Measurements from ENCODE around the gene SYT11. TPM values are rescaled to one million over a fixed set of nuclear protein-coding genes. Genes with fewer than 3 reads are reported as not detected.
A peak's percentile ranks its signal among the peaks of the same experiment; 100 is the strongest.

SYT11 gene
- total and polyA plus RNA-seq, 9 of the 15 experiments (the other 6 are each of a cell fraction or from before 2014, with no cell fraction given), result 0.05 to 0.18 (median 0.11) TPM

DNA sequence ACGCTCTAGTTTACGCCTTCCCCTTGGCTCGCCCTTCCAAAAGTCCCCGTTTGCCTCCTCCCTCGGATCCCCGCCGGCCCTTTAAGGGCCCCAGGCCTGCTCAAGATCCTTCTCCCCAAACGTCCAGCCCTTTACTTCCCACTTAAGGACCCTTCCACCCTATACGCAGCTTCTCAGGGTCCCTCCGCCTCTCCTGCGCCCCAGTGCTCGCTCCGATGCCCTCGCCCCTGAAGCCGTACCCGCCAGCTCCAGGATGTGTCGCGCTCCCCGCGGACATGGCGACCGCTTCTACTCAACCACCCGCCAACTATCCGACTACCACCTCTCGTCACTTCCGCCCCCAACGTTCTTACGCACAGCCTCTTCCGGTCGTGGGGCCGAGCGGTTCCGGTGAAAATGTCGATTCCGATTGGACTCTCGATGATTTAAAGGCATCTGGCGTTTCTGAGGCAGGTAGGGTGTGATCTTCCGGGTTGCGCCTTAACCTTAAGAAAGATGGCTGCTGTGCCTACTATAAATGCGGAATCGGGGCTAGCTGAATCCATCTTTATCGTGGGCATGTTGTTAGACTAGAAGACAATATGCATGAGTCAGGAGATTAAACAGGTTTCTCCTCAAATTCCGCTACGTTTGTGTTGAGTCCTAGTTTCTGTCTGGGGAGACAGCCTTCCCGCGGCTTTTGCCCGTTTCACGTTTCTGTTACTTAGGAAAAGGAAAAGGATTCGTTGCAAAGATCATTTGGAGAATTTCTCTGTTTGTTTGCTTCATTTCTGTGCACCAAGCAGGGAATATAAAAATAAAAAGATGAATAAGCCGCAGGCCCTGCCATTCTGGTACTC, 74.9 kb downstream of the SYT11 start, which contains the start of gene KHDC4 (continued):
- 0 out of 2 replicates have a peak, but pooled peaks have one; percentile 24 for TF ChIP-seq NBN (IDR thresholded peaks at IDR 0.05; ENCODE audit: low read depth)
- TF ChIP-seq PPARD (CRISPR knock-in tag; IDR thresholded peaks at IDR 0.05), result no peak
- TF ChIP-seq PCBP2 (IDR thresholded peaks at IDR 0.05; ENCODE audit: low read depth, low read length, poor library complexity, severe bottlenecking), result no peak
- TF ChIP-seq ZNF408 (CRISPR knock-in tag; IDR thresholded peaks at IDR 0.05; ENCODE audit: low read depth), result no peak
- TF ChIP-seq ARNT (IDR thresholded peaks at IDR 0.05), result peak; percentile 39 to 53; a peak in 2 of 4 replicates
- TF ChIP-seq FOXK1 (CRISPR knock-in tag; IDR thresholded peaks at IDR 0.05; ENCODE audit: borderline replicate concordance), result no peak
- peak; percentile 70 for TF ChIP-seq SOX6 (IDR thresholded peaks at IDR 0.05)
- no peak for TF ChIP-seq ERF (CRISPR knock-in tag; IDR thresholded peaks at IDR 0.05)
- no peak for TF ChIP-seq RBM39 (optimal IDR thresholded peaks at IDR 0.05; ENCODE audit: low read depth, low read length)
- TF ChIP-seq HDAC1 (IDR thresholded peaks at IDR 0.05), result peak in 1 of 2 experiments; percentile 91; a peak in 2 of 4 replicates
- TF ChIP-seq NFIC (IDR thresholded peaks at IDR 0.05), result peak; percentile 71
- no peak for TF ChIP-seq ZNF354B (CRISPR knock-in tag; IDR thresholded peaks at IDR 0.05)
- no peak for TF ChIP-seq RBM25 (IDR thresholded peaks at IDR 0.05; ENCODE audit: low read depth, low read length, severe bottlenecking)
- TF ChIP-seq, protein P1, sequence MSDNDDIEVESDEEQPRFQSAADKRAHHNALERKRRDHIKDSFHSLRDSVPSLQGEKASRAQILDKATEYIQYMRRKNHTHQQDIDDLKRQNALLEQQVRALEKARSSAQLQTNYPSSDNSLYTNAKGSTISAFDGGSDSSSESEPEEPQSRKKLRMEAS (CRISPR knock-in tag; IDR thresholded peaks at IDR 0.05), result peak; percentile 76
- TF ChIP-seq CTBP1 (IDR thresholded peaks at IDR 0.05; ENCODE audit: borderline replicate concordance), result no peak; the same call in 1 of the 2 replicates
- TF ChIP-seq, protein P2, sequence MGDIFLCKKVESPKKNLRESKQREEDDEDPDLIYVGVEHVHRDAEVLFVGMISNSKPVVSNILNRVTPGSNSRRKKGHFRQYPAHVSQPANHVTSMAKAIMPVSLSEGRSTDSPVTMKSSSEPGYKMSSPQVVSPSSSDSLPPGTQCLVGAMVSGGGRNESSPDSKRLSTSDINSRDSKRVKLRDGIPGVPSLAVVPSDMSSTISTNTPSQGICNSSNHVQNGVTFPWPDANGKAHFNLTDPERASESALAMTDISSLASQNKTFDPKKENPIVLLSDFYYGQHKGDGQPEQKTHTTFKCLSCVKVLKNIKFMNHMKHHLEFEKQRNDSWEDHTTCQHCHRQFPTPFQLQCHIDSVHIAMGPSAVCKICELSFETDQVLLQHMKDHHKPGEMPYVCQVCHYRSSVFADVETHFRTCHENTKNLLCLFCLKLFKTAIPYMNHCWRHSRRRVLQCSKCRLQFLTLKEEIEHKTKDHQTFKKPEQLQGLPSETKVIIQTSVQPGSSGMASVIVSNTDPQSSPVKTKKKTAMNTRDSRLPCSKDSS (IDR thresholded peaks at IDR 0.05; ENCODE audit: low read depth, partially characterized antibody), result no peak
- peak; percentile 100 for TF ChIP-seq PHF8 (IDR thresholded peaks at IDR 0.05; ENCODE audit: borderline replicate concordance, low read length)
- TF ChIP-seq MYBL2 (IDR thresholded peaks at IDR 0.05; ENCODE audit: low read depth), result peak; percentile 65
- TF ChIP-seq MYBL2 (CRISPR knock-in tag; IDR thresholded peaks at IDR 0.05; ENCODE audit: borderline replicate concordance), result no peak
- TF ChIP-seq NRF1 (conservative IDR thresholded peaks at IDR 0.05 in 1 of 2, IDR thresholded peaks at IDR 0.05 in 1 of 2), result peak; percentile 49 to 61; a peak in 3 of 4 replicates
- TF ChIP-seq GABPB1 (CRISPR knock-in tag; IDR thresholded peaks at IDR 0.05), result peak; percentile 97
- TF ChIP-seq, protein P3, sequence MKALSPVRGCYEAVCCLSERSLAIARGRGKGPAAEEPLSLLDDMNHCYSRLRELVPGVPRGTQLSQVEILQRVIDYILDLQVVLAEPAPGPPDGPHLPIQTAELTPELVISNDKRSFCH (CRISPR knock-in tag; IDR thresholded peaks at IDR 0.05), result no peak
- TF ChIP-seq, protein P3 (tag; IDR thresholded peaks at IDR 0.05), result peak; percentile 36
- no peak for TF ChIP-seq HDAC6 (IDR thresholded peaks at IDR 0.05; ENCODE audit: low read depth, low read length)
- TF ChIP-seq ZSCAN32 (CRISPR knock-in tag; IDR thresholded peaks at IDR 0.05), result no peak
- TF ChIP-seq TAF9B (IDR thresholded peaks at IDR 0.05; ENCODE audit: partially characterized antibody), result peak; percentile 95
- peak; percentile 99 for TF ChIP-seq NR2C1 (IDR thresholded peaks at IDR 0.05)
- TF ChIP-seq NR2C1 (tag; IDR thresholded peaks at IDR 0.05), result peak; percentile 100
